Ovary (tissue), 9 donors: ENCODE measurements around the gene SOX18. TPM values are rescaled to one million over a fixed set of nuclear protein-coding genes. Genes with fewer than 3 reads are reported as not detected.

ENCODE experiments used
- DNase-seq, 5 donors: peaks; one replicate each; pipeline ENCODE4 v3.0.0-alpha.2; 2019 to 2020
- H3K27ac ChIP-seq, 2 donors: fragments of 200-600 bp; one replicate each; pipeline versions ENCODE4 v1.5.1 to v1.8.0; 2019 to 2022
- H3K27me3 ChIP-seq: fragments of 200-600 bp; one replicate; pipeline ENCODE4 v1.8.0; 2022
- H3K36me3 ChIP-seq: fragments of 200-600 bp; sonication (generic); one replicate; pipeline ENCODE4 v1.5.1; 2019
- H3K4me1 ChIP-seq: one replicate; pipeline ENCODE4 v1.8.1; 2013; ENCODE audit warnings: mild to moderate bottlenecking, moderate library complexity; ENCODE audit not compliant: insufficient read depth
- H3K4me3 ChIP-seq: fragments of 200-600 bp; sonication (generic); one replicate; pipeline ENCODE4 v1.5.1; 2017
- H3K9me3 ChIP-seq, 2 donors: fragments of 200-600 bp in 1 of 2; sonication (generic) in 1 of 2; one replicate each; pipeline versions ENCODE4 v1.5.1 to v1.8.1; 2013 to 2019; ENCODE audit warnings: mild to moderate bottlenecking in 1 of 2, moderate library complexity in 1 of 2
- CTCF ChIP-seq, 3 donors: fragments of 450-650 bp in 2 of 3; fragments of 200-600 bp in 1 of 3; IDR thresholded peaks; one replicate each; pipeline versions ENCODE4 v1.5.1 to v1.8.0; 2016 to 2022; ENCODE audit warnings: antibody characterized with exemption in 3 of 3, mild to moderate bottlenecking in 1 of 3
- EP300 ChIP-seq: sonication (generic); formaldehyde crosslinking; IDR thresholded peaks from one replicate; pipeline ENCODE4 v1.6.1; 2017; ENCODE audit warnings: antibody characterized with exemption
- POLR2A ChIP-seq: fragments of 450-650 bp; IDR thresholded peaks from one replicate; pipeline ENCODE4 v1.6.1; 2017; ENCODE audit warnings: antibody characterized with exemption, mild to moderate bottlenecking, moderate library complexity
- WGBS, 3 donors: extraction: QIAGEN DNeasy Blood & Tissue Kit in 1 of 3; methylation state at CpG; one replicate each; pipeline versions ENCODE4 v1.1.5 to v1.1.7; 2013 to 2017; 5-methylcytosine and 5-hydroxymethylcytosine counted together
- intact Hi-C, 4 donors: fragments of 100-400 bp; cut with DNase I; formaldehyde crosslinking; loops; one replicate each; pipeline versions ENCODE4 v1.11.0 to v1.15.1; 2022 to 2023
- polyA plus RNA-seq, 2 donors: library from polyadenylated mRNA; stranded (reverse); fragments of 200-250 nt in 1 of 2; fragments of 350-450 nt in 1 of 2; fragmentation: Illumina TruSeq in 1 of 2; extraction: RNeasy Lipid Tissue Mini Kit (QIAGEN cat#74804) in 1 of 2; gene quantifications; one replicate each; pipeline ENCODE4 v1.2.3, GENCODE V29; 2013 to 2014
- total RNA-seq, 7 donors: library from RNA; depleted of rRNA in 2 of 7; stranded (reverse); fragments of >200 nt in 2 of 7; fragmentation: NEBNext Ultra II Directional in 3 of 7; extraction: Animal tissue kit (Norgen Biotek cat#: 25700) in 3 of 7; gene quantifications; one replicate each; pipeline versions ENCODE4 v1.1.0 to v1.2.4, GENCODE V29; 2016 to 2023
- donor health status: DM: no; HTN: no; CAD: no; lungs with moderate emphysema.
- donor health status: DM: no; HTN: no; CAD: no.
- donor health status: Bipolar disorder and iron deficiency.
- donor health status: DM: yes; HTN: yes; CAD: no.
- donor health status: DM: no; HTN: no; CAD: no.
- donor health status: DM: yes; HTN: yes; CAD: no.

SOX18 gene
- total and polyA plus RNA-seq, 9 donors = 2.0 to 63.8 (median 12.8) TPM

- no peaks in the 10 kb centered on the region for H3K27me3 ChIP-seq
- TF ChIP-seq POLR2A = no peak
- no peak for TF ChIP-seq EP300
- no peak for TF ChIP-seq CTCF (IDR thresholded peaks at IDR 0.05)
- no peak overlapping the region for H3K27ac ChIP-seq
- H3K4me3 ChIP-seq = no peak overlapping the region
- no peaks in the 10 kb centered on the region for H3K9me3 ChIP-seq
- intact Hi-C loops = no loop called here
- no peaks in the 10 kb centered on the region for H3K4me1 ChIP-seq
- H3K36me3 ChIP-seq = no peaks in the 10 kb centered on the region
- WGBS, 3 donors = 87 to 92% (median 87%) methylated on average over 17 of the region's 17 CpGs
- no peak for DNase-seq
These were observed 25.1 kb downstream of the SOX18 start for GRCh38 chr20:64024141-64024990.

DNA sequence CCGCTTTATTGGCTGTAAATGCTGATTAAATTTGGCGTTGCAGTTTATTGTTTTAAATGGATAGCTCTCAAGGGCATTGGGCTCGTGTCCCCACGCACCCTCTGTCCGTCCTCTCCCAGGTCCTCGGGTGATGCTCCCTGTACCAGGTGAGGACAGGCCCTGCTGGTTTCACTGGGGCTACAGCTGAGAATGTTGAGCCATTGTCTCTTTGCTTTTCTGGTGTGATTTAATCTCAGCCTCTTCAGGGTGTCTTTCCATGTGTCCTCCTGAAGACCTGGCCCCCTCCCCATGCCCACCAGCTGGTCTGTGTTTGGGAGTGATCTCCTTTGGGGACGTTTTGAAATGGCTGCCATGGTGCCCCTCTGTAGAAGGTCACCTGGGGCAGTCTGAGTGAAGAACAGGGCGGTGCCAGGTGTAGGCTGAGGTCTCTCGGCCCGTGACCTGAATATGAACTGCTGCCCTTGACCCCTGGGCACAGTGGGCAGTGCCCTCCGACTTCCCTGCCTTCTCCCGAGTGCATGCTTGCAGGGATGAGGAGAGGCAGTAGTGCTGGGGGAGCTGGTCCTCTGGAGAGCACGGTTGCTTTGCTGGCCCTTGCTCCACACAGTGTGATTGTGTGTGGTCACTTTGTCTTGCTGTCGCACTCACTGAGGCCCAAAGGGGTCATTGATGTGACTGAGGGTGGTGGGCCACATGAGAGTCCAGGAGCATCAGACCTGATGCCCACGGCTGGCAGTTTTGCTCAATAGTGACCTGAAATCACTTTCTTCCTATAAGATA is 25.9 kb downstream of the SOX18 start:
- H3K36me3 ChIP-seq = no peaks in the 10 kb centered on the region
- H3K9me3 ChIP-seq = no peaks in the 10 kb centered on the region
- DNase-seq = no peak
- no peaks in the 10 kb centered on the region for H3K27me3 ChIP-seq
- 74 to 83% (median 76%) methylated on average over 15 of the region's 15 CpGs for WGBS, 3 donors
- no peaks in the 10 kb centered on the region for H3K4me1 ChIP-seq
- no peak overlapping the region for H3K4me3 ChIP-seq
- TF ChIP-seq EP300 = no peak
- no peak for TF ChIP-seq POLR2A
- no peak for TF ChIP-seq CTCF (IDR thresholded peaks at IDR 0.05)
- intact Hi-C loops = no loop called here
- H3K27ac ChIP-seq = no peak overlapping the region

GRCh38 chr20:64022671-64023360 is 26.6 kb downstream of the SOX18 start:
- no peaks in the 10 kb centered on the region for H3K36me3 ChIP-seq
- TF ChIP-seq CTCF (IDR thresholded peaks at IDR 0.05) (no peak), POLR2A (no peak), EP300 (no peak)
- H3K27me3 ChIP-seq = no peaks in the 10 kb centered on the region
- intact Hi-C loops = no loop called here
- no peaks in the 10 kb centered on the region for H3K9me3 ChIP-seq
- H3K27ac ChIP-seq = no peak overlapping the region
- DNase-seq = no peak
- 93 to 97% (median 96%) methylated on average over 17 of the region's 17 CpGs for WGBS, 3 donors
- no peaks in the 10 kb centered on the region for H3K4me1 ChIP-seq
- H3K4me3 ChIP-seq = no peak overlapping the region

GRCh38 chr20:64021124-64021975 is 28.1 kb downstream of the SOX18 start:
- H3K36me3 ChIP-seq = no peaks in the 10 kb centered on the region
- H3K4me3 ChIP-seq = no peak overlapping the region
- H3K27me3 ChIP-seq = no peaks in the 10 kb centered on the region
- no peaks in the 10 kb centered on the region for H3K9me3 ChIP-seq
- intact Hi-C loops = no loop called here
- H3K4me1 ChIP-seq = no peaks in the 10 kb centered on the region
- 91 to 92% (median 92%) methylated on average over 36 of the region's 36 CpGs for WGBS, 3 donors
- TF ChIP-seq CTCF (IDR thresholded peaks at IDR 0.05) (no peak), POLR2A (no peak), EP300 (no peak)
- no peak for DNase-seq
- no peak overlapping the region for H3K27ac ChIP-seq
